Activated naive CD8-positive, alpha-beta T cell treated with anti-CD3 and anti-CD28 coated beads, Interleukin-2, amount 10 ng/mL, durations not matched to agents 7 days and 5 days (primary cell): ENCODE results near the gene ATXN3. TPM values are rescaled to one million over a fixed set of nuclear protein-coding genes. Genes with fewer than 3 reads are reported as not detected.
"Not testable (repeated sequence)": the region's sequence is repeated elsewhere in the genome, so short reads cannot be mapped to it uniquely, and the experiment has no call there.

Source experiments
- ATAC-seq: fragments of 150-1000 bp; cut with Tn5 transposase; one replicate; pipeline ENCODE4 v1.10.0; 2021; ENCODE audit warnings: low read depth, moderate library complexity
- POLR2A ChIA-PET: fragments of 350-600 bp; sonication (Branson Sonifier 250); formaldehyde crosslinking; loops from one replicate; lab custom pipeline; 2021; ENCODE audit warnings: antibody characterized with exemption; lab: Charles Lee
- DNase-seq: peaks from one replicate; pipeline ENCODE4 v3.0.0; 2021
- H3K27ac Mint-ChIP-seq: one replicate; pipeline ENCODE4 v1.8.0; 2022; ENCODE audit warnings: mild to moderate bottlenecking, mixed read lengths
- H3K27me3 Mint-ChIP-seq: one replicate; pipeline ENCODE4 v1.8.0; 2022; ENCODE audit warnings: mild to moderate bottlenecking, moderate library complexity, mixed read lengths
- H3K36me3 Mint-ChIP-seq: one replicate; pipeline ENCODE4 v1.8.0; 2021; ENCODE audit warnings: mild to moderate bottlenecking, mixed read lengths
- H3K4me1 Mint-ChIP-seq: one replicate; pipeline ENCODE4 v1.8.0; 2021; ENCODE audit warnings: mixed read lengths
- H3K4me3 Mint-ChIP-seq: one replicate; pipeline ENCODE4 v1.8.0; 2022; ENCODE audit warnings: mild to moderate bottlenecking, moderate library complexity, mixed read lengths
- H3K9me3 Mint-ChIP-seq: one replicate; pipeline ENCODE4 v1.8.0; 2021; ENCODE audit warnings: mixed read lengths
- total RNA-seq, 2 experiments: library from RNA; stranded (reverse); gene quantifications; one replicate each; pipeline ENCODE4 v1.2.3, GENCODE V29; 2021

The ATXN3 gene
- total RNA-seq, 2 experiments from 2014 or later, result 39.1 to 41.8 TPM

- H3K9me3 Mint-ChIP-seq, H3K27me3 Mint-ChIP-seq, H3K4me1 Mint-ChIP-seq, POLR2A ChIA-PET, DNase-seq, ATAC-seq, H3K4me3 Mint-ChIP-seq, H3K27ac Mint-ChIP-seq: not testable (repeated sequence)
- H3K36me3 Mint-ChIP-seq, result peaks cover 13% of the 10 kb centered on the region
These were observed 60.5 kb downstream of the ATXN3 start for GRCh38 chr14:92045904-92046303.

- not testable (repeated sequence) for DNase-seq, H3K27me3 Mint-ChIP-seq, H3K9me3 Mint-ChIP-seq, ATAC-seq, H3K36me3 Mint-ChIP-seq
- POLR2A ChIA-PET, result interaction anchor here (2.9 kb wide), 1 partner anchor 65 kb away, joined by 31 read pairs; the partner anchor contains the start of gene ATXN3
- H3K4me3 Mint-ChIP-seq, result peak overlapping the region; percentile 34
- peaks cover 24% of the 10 kb centered on the region for H3K4me1 Mint-ChIP-seq
- peak overlapping the region; percentile 67 for H3K27ac Mint-ChIP-seq
These were observed 64.6 kb downstream of the ATXN3 start for GRCh38 chr14:92041766-92042165.

- peak overlapping the region; percentile 99 for H3K27ac Mint-ChIP-seq
- H3K27me3 Mint-ChIP-seq, result no peaks in the 10 kb centered on the region
- no peaks in the 10 kb centered on the region for H3K9me3 Mint-ChIP-seq
- peaks cover 10% of the 10 kb centered on the region for H3K36me3 Mint-ChIP-seq
- ATAC-seq (no peak), DNase-seq (no peak)
- POLR2A ChIA-PET, result interaction anchor here (1.3 to 2.9 kb wide), 8 partner anchors 9 to 532 kb away, joined by 5 to 31 read pairs (median 10); partner anchors contain the start of genes ATXN3, CPSF2, NDUFB1 and PPP4R3A
- H3K4me3 Mint-ChIP-seq, result peak overlapping the region; percentile 21
- H3K4me1 Mint-ChIP-seq, result peaks cover 28% of the 10 kb centered on the region
These were observed 65.2 kb downstream of the ATXN3 start for GRCh38 chr14:92041203-92041602.

GRCh38 chr14:92040431-92041051 is 65.8 kb downstream of the ATXN3 start:
- H3K27ac Mint-ChIP-seq, result peak overlapping the region; percentile 99
- peaks cover 31% of the 10 kb centered on the region for H3K4me1 Mint-ChIP-seq
- DNase-seq, result no peak
- peaks cover 10% of the 10 kb centered on the region for H3K36me3 Mint-ChIP-seq
- no peaks in the 10 kb centered on the region for H3K9me3 Mint-ChIP-seq
- ATAC-seq, result peak; percentile 10
- POLR2A ChIA-PET, result interaction anchor here (0.5 to 2.9 kb wide), 20 partner anchors 9 to 797 kb away, joined by 3 to 31 read pairs (median 4); partner anchors contain the start of genes ATXN3, CCDC88C, CPSF2 and NDUFB1
- peak overlapping the region; percentile 95 for H3K4me3 Mint-ChIP-seq
- H3K27me3 Mint-ChIP-seq, result no peaks in the 10 kb centered on the region

GRCh38 chr14:92039719-92040430 is 66.5 kb downstream of the ATXN3 start, which contains the start of gene TRIP11:
TSS of gene TRIP11 (minus strand) at chr14:92040059. CDS start at chr14:92039685, 374 bp downstream.
- DNase-seq, result peak; percentile 97
- peak within 1 kb of the TSS; percentile 95 for H3K4me3 Mint-ChIP-seq
- H3K27me3 Mint-ChIP-seq, result no peaks in the 10 kb centered on the region
- no peaks in the 10 kb centered on the region for H3K9me3 Mint-ChIP-seq
- peak; percentile 96 for ATAC-seq
- H3K27ac Mint-ChIP-seq, result peak within 1 kb of the TSS; percentile 99
- peaks cover 10% of the 10 kb centered on the region for H3K36me3 Mint-ChIP-seq
- POLR2A ChIA-PET, result interaction anchor here (0.6 to 2.9 kb wide), 19 partner anchors 8 to 796 kb away, joined by 3 to 31 read pairs (median 5); partner anchors contain the start of genes ATXN3, CCDC88C, CPSF2 and NDUFB1
- peaks cover 31% of the 10 kb centered on the region for H3K4me1 Mint-ChIP-seq

- Mint-ChIP-seq H3K4me3 (peak overlapping the region; percentile 95), H3K9me3 (no peaks in the 10 kb centered on the region), H3K27ac (peak overlapping the region; percentile 99), H3K36me3 (peaks cover 10% of the 10 kb centered on the region), H3K27me3 (no peaks in the 10 kb centered on the region), H3K4me1 (peaks cover 31% of the 10 kb centered on the region)
- no peak for DNase-seq
- ATAC-seq, result peak; percentile 6
- POLR2A ChIA-PET, result interaction anchor here (0.7 to 2.9 kb wide), 11 partner anchors 8 to 621 kb away, joined by 3 to 31 read pairs (median 6); partner anchors contain the start of genes ATXN3, CCDC88C, CPSF2 and NDUFB1
These were observed 67.2 kb downstream of the ATXN3 start for GRCh38 chr14:92039063-92039718.

- peak overlapping the region; percentile 35 for H3K27ac Mint-ChIP-seq
- H3K4me1 Mint-ChIP-seq, result peaks cover 33% of the 10 kb centered on the region
- H3K27me3 Mint-ChIP-seq, result no peaks in the 10 kb centered on the region
- H3K36me3 Mint-ChIP-seq, result peaks cover 12% of the 10 kb centered on the region
- DNase-seq, result no peak
- ATAC-seq, result no peak
- POLR2A ChIA-PET, result no interaction called here
- H3K9me3 Mint-ChIP-seq, result no peaks in the 10 kb centered on the region
- peak overlapping the region; percentile 95 for H3K4me3 Mint-ChIP-seq
These were observed 68.4 kb downstream of the ATXN3 start for GRCh38 chr14:92037989-92038388.

GRCh38 chr14:92035890-92036289 is 70.5 kb downstream of the ATXN3 start:
- Mint-ChIP-seq H3K4me3 (no peak overlapping the region), H3K27me3 (no peaks in the 10 kb centered on the region), H3K4me1 (peaks cover 30% of the 10 kb centered on the region), H3K9me3 (no peaks in the 10 kb centered on the region), H3K36me3 (peaks cover 19% of the 10 kb centered on the region), H3K27ac (no peak overlapping the region)
- ATAC-seq (no peak), DNase-seq (no peak)
- POLR2A ChIA-PET, result no interaction called here

GRCh38 chr14:92033906-92034687 is 72.3 kb downstream of the ATXN3 start:
- DNase-seq (no peak), ATAC-seq (no peak)
- no peaks in the 10 kb centered on the region for H3K27me3 Mint-ChIP-seq
- peaks cover 24% of the 10 kb centered on the region for H3K36me3 Mint-ChIP-seq
- POLR2A ChIA-PET, result no interaction called here
- no peaks in the 10 kb centered on the region for H3K9me3 Mint-ChIP-seq
- H3K4me3 Mint-ChIP-seq, result no peak overlapping the region
- H3K4me1 Mint-ChIP-seq, result peaks cover 28% of the 10 kb centered on the region
- peak overlapping the region; percentile 45 for H3K27ac Mint-ChIP-seq

- POLR2A ChIA-PET, result interaction anchor here (0.6 kb wide), 1 partner anchor 78 kb away, joined by 8 read pairs; no protein-coding TSS in a partner anchor
- Mint-ChIP-seq H3K27ac (no peak overlapping the region), H3K36me3 (peaks cover 25% of the 10 kb centered on the region), H3K27me3 (no peaks in the 10 kb centered on the region), H3K4me1 (peaks cover 22% of the 10 kb centered on the region), H3K4me3 (no peak overlapping the region), H3K9me3 (no peaks in the 10 kb centered on the region)
- ATAC-seq (no peak), DNase-seq (no peak)
These were observed 72.9 kb downstream of the ATXN3 start for GRCh38 chr14:92033433-92033832.

GRCh38 chr14:92026548-92027190 is 79.7 kb downstream of the ATXN3 start:
- POLR2A ChIA-PET, result no interaction called here
- no peak for DNase-seq
- peaks cover 31% of the 10 kb centered on the region for H3K36me3 Mint-ChIP-seq
- ATAC-seq, result no peak
- peak overlapping the region; percentile 23 for H3K27ac Mint-ChIP-seq
- peaks cover 7% of the 10 kb centered on the region for H3K4me1 Mint-ChIP-seq
- no peaks in the 10 kb centered on the region for H3K27me3 Mint-ChIP-seq
- H3K4me3 Mint-ChIP-seq, result no peak overlapping the region
- no peaks in the 10 kb centered on the region for H3K9me3 Mint-ChIP-seq

- Mint-ChIP-seq H3K9me3 (no peaks in the 10 kb centered on the region), H3K27me3 (no peaks in the 10 kb centered on the region), H3K36me3 (peaks cover 19% of the 10 kb centered on the region), H3K27ac (no peak overlapping the region), H3K4me3 (no peak overlapping the region), H3K4me1 (peaks cover 4% of the 10 kb centered on the region)
- no peak for DNase-seq
- ATAC-seq, result no peak
- POLR2A ChIA-PET, result no interaction called here
These were observed 84.3 kb downstream of the ATXN3 start for GRCh38 chr14:92022036-92022435.
